GM18511 (cell line): ENCODE results near the gene FLII.
"Not testable (repeated sequence)": the region's sequence is repeated elsewhere in the genome, so short reads cannot be mapped to it uniquely, and the experiment has no call there.

ENCODE experiments used
- ATAC-seq: cut with Tn5 transposase; IDR thresholded peaks from one replicate; pipeline ENCODE4 v1.9.1; 2021; ENCODE audit warnings: mild to moderate bottlenecking, moderate library complexity; ENCODE audit not compliant: unreplicated experiment

Gene FLII

GRCh38 chr17:18224387-18225120 lies 34.0 kb downstream of the FLII start:
- no peak for ATAC-seq

GRCh38 chr17:18224053-18224386 lies 34.5 kb downstream of the FLII start:
- ATAC-seq = no peak

- ATAC-seq = no peak
These were observed 39.7 kb downstream of the FLII start for GRCh38 chr17:18218756-18219415.

- no peak for ATAC-seq
These were observed 41.0 kb downstream of the FLII start for GRCh38 chr17:18217412-18218015.

- ATAC-seq = not testable (repeated sequence)
These were observed 41.6 kb downstream of the FLII start for GRCh38 chr17:18216906-18217305.

GRCh38 chr17:18213666-18214270 lies 44.8 kb downstream of the FLII start:
- no peak for ATAC-seq

GRCh38 chr17:18208092-18208491 lies 50.4 kb downstream of the FLII start:
- no peak for ATAC-seq

- ATAC-seq = no peak
These were observed 51.6 kb downstream of the FLII start for GRCh38 chr17:18206962-18207361.

- no peak for ATAC-seq
These were observed 52.7 kb downstream of the FLII start for GRCh38 chr17:18205861-18206260.

- no peak for ATAC-seq
These were observed 55.2 kb downstream of the FLII start for GRCh38 chr17:18203308-18203707.

GRCh38 chr17:18201108-18201507 lies 57.4 kb downstream of the FLII start:
- no peak for ATAC-seq

- ATAC-seq = no peak
These were observed 60.0 kb downstream of the FLII start for GRCh38 chr17:18198530-18198929.

- no peak for ATAC-seq
These were observed 60.9 kb downstream of the FLII start for GRCh38 chr17:18197535-18198194.

GRCh38 chr17:18195246-18195645 lies 63.3 kb downstream of the FLII start:
- ATAC-seq = no peak
